WERI-Rb-1 (cell line): ENCODE data around the gene SERPINB12.
A peak's percentile ranks its signal among the peaks of the same experiment; 100 is the strongest.

Experiments used
- DNase-seq: peaks from one replicate; pipeline ENCODE4 v3.0.0-alpha.2; 2020
- H3K27ac ChIP-seq: fragments of 250-450 bp; sonication (Bioruptor Pico); 2 replicates; pipeline ENCODE4 v1.5.1; 2020; ENCODE audit warnings: mild to moderate bottlenecking, moderate library complexity
- H3K27me3 ChIP-seq: fragments of 250-450 bp; sonication (Bioruptor Pico); 2 replicates; pipeline ENCODE4 v1.5.1; 2021; ENCODE audit warnings: mild to moderate bottlenecking, low read depth, moderate library complexity; ENCODE audit not compliant: insufficient read depth, severe bottlenecking
- H3K36me3 ChIP-seq: fragments of 250-450 bp; sonication (Bioruptor Pico); 2 replicates; pipeline ENCODE4 v1.5.1; 2020; ENCODE audit warnings: mild to moderate bottlenecking, moderate library complexity
- H3K4me3 ChIP-seq: 2 replicates; pipeline ENCODE4 v1.5.1; 2011; ENCODE audit warnings: low read depth, mild to moderate bottlenecking, control low read depth, low read length
- H3K9me3 ChIP-seq: fragments of 250-450 bp; sonication (Bioruptor Pico); 2 replicates; pipeline ENCODE4 v1.5.1; 2021; ENCODE audit warnings: mild to moderate bottlenecking, moderate library complexity; ENCODE audit not compliant: severe bottlenecking
- CTCF ChIP-seq: IDR thresholded peaks from 2 replicates; pipeline ENCODE4 v1.5.1; 2011; ENCODE audit warnings: low read depth, mild to moderate bottlenecking, control low read depth, inconsistent platforms, low read length

SERPINB12 gene

GRCh38 chr18:63575681-63576080 lies 33.5 kb downstream of the SERPINB12 start:
- no peaks in the 10 kb centered on the region for H3K27me3 ChIP-seq
- DNase-seq: no peak
- TF ChIP-seq CTCF: no peak

GRCh38 chr18:63578357-63578958 lies 36.3 kb downstream of the SERPINB12 start:
- no peaks in the 10 kb centered on the region for H3K27me3 ChIP-seq
- H3K9me3 ChIP-seq: no peaks in the 10 kb centered on the region
- no peak overlapping the region for H3K27ac ChIP-seq
- TF ChIP-seq CTCF: peak; percentile 80
- H3K4me3 ChIP-seq: no peak overlapping the region
- DNase-seq: peak; percentile 59
- no peaks in the 10 kb centered on the region for H3K36me3 ChIP-seq

More at GRCh38 chr18:63575681-63576080, 33.5 kb downstream of the SERPINB12 start:
- Histone ChIP-seq H3K9me3 (no peaks in the 10 kb centered on the region), H3K27ac (no peak overlapping the region), H3K36me3 (no peaks in the 10 kb centered on the region), H3K4me3 (no peak overlapping the region)

- TF ChIP-seq CTCF: no peak
- H3K9me3 ChIP-seq: no peaks in the 10 kb centered on the region
- H3K27me3 ChIP-seq: no peaks in the 10 kb centered on the region
- H3K36me3 ChIP-seq: no peaks in the 10 kb centered on the region
- no peak overlapping the region for H3K4me3 ChIP-seq
- H3K27ac ChIP-seq: no peak overlapping the region
- DNase-seq: no peak
Observed at GRCh38 chr18:63579616-63580015, 37.4 kb downstream of the SERPINB12 start.

- TF ChIP-seq CTCF: no peak
- Histone ChIP-seq H3K4me3 (no peak overlapping the region), H3K9me3 (peaks cover 2% of the 10 kb centered on the region), H3K36me3 (no peaks in the 10 kb centered on the region), H3K27ac (no peak overlapping the region), H3K27me3 (no peaks in the 10 kb centered on the region)
- no peak for DNase-seq
Observed at GRCh38 chr18:63585988-63586387, 43.8 kb downstream of the SERPINB12 start.

GRCh38 chr18:63586431-63586830 lies 44.3 kb downstream of the SERPINB12 start:
- TF ChIP-seq CTCF: no peak
- Histone ChIP-seq H3K4me3 (no peak overlapping the region), H3K9me3 (peaks cover 2% of the 10 kb centered on the region), H3K27me3 (no peaks in the 10 kb centered on the region), H3K36me3 (no peaks in the 10 kb centered on the region), H3K27ac (no peak overlapping the region)
- peak; percentile 69 for DNase-seq

- Histone ChIP-seq H3K27ac (no peak within 1 kb of the TSS), H3K27me3 (no peaks in the 10 kb centered on the region), H3K4me3 (no peak within 1 kb of the TSS), H3K9me3 (peaks cover 2% of the 10 kb centered on the region), H3K36me3 (no peaks in the 10 kb centered on the region)
- no peak for TF ChIP-seq CTCF
- DNase-seq: no peak
Observed at GRCh38 chr18:63586966-63587365, 44.8 kb downstream of the SERPINB12 start, which contains the start of gene SERPINB13. TSS of gene SERPINB13 (plus strand) at chr18:63587343. CDS start at chr18:63588668, 1,325 bp downstream.
